ENCODE results near the gene AGO3. TPM values are rescaled to one million over a fixed set of nuclear protein-coding genes. Genes with fewer than 3 reads are reported as not detected.

Gene AGO3
- total and polyA plus RNA-seq, 3 experiments from 2014 or later, result 12.8 to 31.3 (median 30.0) TPM

GRCh38 chr1:36094621-36095061, 163.7 kb downstream of the AGO3 start:
- no peaks in the 10 kb centered on the region for H3K27me3 Mint-ChIP-seq
- POLR2A ChIA-PET, result no interaction called here

GRCh38 chr1:36095760-36096405, 165.0 kb downstream of the AGO3 start:
- DNase-seq, result no peak
- Histone ChIP-seq H3K27me3 (ENCODE audit: insufficient read depth, low read length, poor library complexity, severe bottlenecking) (no peaks in the 10 kb centered on the region), H3K4me1 (ENCODE audit: insufficient read depth, low read length) (no peaks in the 10 kb centered on the region), H3K4me3 (ENCODE audit: low read length) (no peak overlapping the region), H3K27ac (ENCODE audit: low read depth, low read length) (no peak overlapping the region), H3K36me3 (ENCODE audit: insufficient read depth, low read length) (peaks cover 50% of the 10 kb centered on the region), H3K9me3 (ENCODE audit: low read length) (no peaks in the 10 kb centered on the region)
- ChIA-PET CTCF (interaction anchor here (0.7 to 9.0 kb wide), 4 partner anchors 39 to 92 kb away, joined by 3 to 76 read pairs (median 11); partner anchors contain the start of gene TRAPPC3), POLR2A (interaction anchor here (0.7 kb wide), 1 partner anchor 84 kb away, joined by 3 read pairs; no protein-coding TSS in a partner anchor)
- Mint-ChIP-seq H3K4me1 (peaks cover 0 to 23% (median 7%) of the 10 kb centered on the region in 3 donors), H3K36me3 (peaks cover 0 to 55% (median 2%) of the 10 kb centered on the region in 3 donors), H3K9me3 (no peaks in the 10 kb centered on the region), H3K27ac (peak overlapping the region in 2 of 8 donors; percentile 45 to 77), H3K4me3 (no peak overlapping the region), H3K27me3 (no peaks in the 10 kb centered on the region)

More at GRCh38 chr1:36094621-36095061, 163.7 kb downstream of the AGO3 start:
- Mint-ChIP-seq H3K27ac (peak overlapping the region in 1 of 8 donors; percentile 76), H3K36me3 (peaks cover 0 to 59% (median 2%) of the 10 kb centered on the region in 3 donors), H3K4me1 (peaks cover 6 to 24% (median 9%) of the 10 kb centered on the region in 3 donors), H3K9me3 (no peaks in the 10 kb centered on the region), H3K4me3 (no peak overlapping the region)
- Histone ChIP-seq H3K4me3 (ENCODE audit: low read length) (no peak overlapping the region), H3K27me3 (ENCODE audit: insufficient read depth, low read length, poor library complexity, severe bottlenecking) (no peaks in the 10 kb centered on the region), H3K36me3 (ENCODE audit: insufficient read depth, low read length) (peaks cover 50% of the 10 kb centered on the region), H3K4me1 (ENCODE audit: insufficient read depth, low read length) (peaks cover 7% of the 10 kb centered on the region), H3K9me3 (ENCODE audit: low read length) (no peaks in the 10 kb centered on the region), H3K27ac (ENCODE audit: low read depth, low read length) (no peak overlapping the region)
- DNase-seq, result no peak
- CTCF ChIA-PET, result interaction anchor here (0.8 to 9.0 kb wide), 5 partner anchors 40 to 191 kb away, joined by 3 to 76 read pairs (median 6); partner anchors contain the start of genes THRAP3 and TRAPPC3

- POLR2A ChIA-PET, result no interaction called here
- Mint-ChIP-seq H3K36me3 (peaks cover 0 to 47% (median 2%) of the 10 kb centered on the region in 3 donors), H3K9me3 (no peaks in the 10 kb centered on the region)
Observed at GRCh38 chr1:36096500-36097432, 165.9 kb downstream of the AGO3 start.

GRCh38 chr1:36097693-36098585, 167.0 kb downstream of the AGO3 start:
- peaks cover 0 to 36% (median 2%) of the 10 kb centered on the region in 3 donors for H3K36me3 Mint-ChIP-seq
- H3K9me3 Mint-ChIP-seq, result no peaks in the 10 kb centered on the region
- H3K4me3 ChIP-seq (ENCODE audit: low read length), result no peak overlapping the region
- no peaks in the 10 kb centered on the region for H3K27me3 ChIP-seq (ENCODE audit: insufficient read depth, low read length, poor library complexity, severe bottlenecking)
- peaks cover 0 to 7% (median 4%) of the 10 kb centered on the region in 3 donors for H3K4me1 Mint-ChIP-seq
- peaks cover 29% of the 10 kb centered on the region for H3K36me3 ChIP-seq (ENCODE audit: insufficient read depth, low read length)
- CTCF ChIA-PET, result interaction anchor here (1.2 to 9.0 kb wide), 4 partner anchors 34 to 90 kb away, joined by 3 to 76 read pairs (median 11); partner anchors contain the start of gene TRAPPC3
- no peak overlapping the region for H3K27ac ChIP-seq (ENCODE audit: low read depth, low read length)
- no peaks in the 10 kb centered on the region for H3K27me3 Mint-ChIP-seq
- no peaks in the 10 kb centered on the region for H3K9me3 ChIP-seq (ENCODE audit: low read length)
- no peak for DNase-seq
- H3K27ac Mint-ChIP-seq, result no peak overlapping the region
- no peak overlapping the region for H3K4me3 Mint-ChIP-seq
- POLR2A ChIA-PET, result no interaction called here
- H3K4me1 ChIP-seq (ENCODE audit: insufficient read depth, low read length), result no peaks in the 10 kb centered on the region

More at GRCh38 chr1:36096500-36097432, 165.9 kb downstream of the AGO3 start:
- Histone ChIP-seq H3K4me1 (ENCODE audit: insufficient read depth, low read length) (no peaks in the 10 kb centered on the region), H3K27me3 (ENCODE audit: insufficient read depth, low read length, poor library complexity, severe bottlenecking) (no peaks in the 10 kb centered on the region), H3K9me3 (ENCODE audit: low read length) (no peaks in the 10 kb centered on the region), H3K27ac (ENCODE audit: low read depth, low read length) (no peak overlapping the region), H3K36me3 (ENCODE audit: insufficient read depth, low read length) (peaks cover 41% of the 10 kb centered on the region), H3K4me3 (ENCODE audit: low read length) (no peak overlapping the region)
- H3K4me3 Mint-ChIP-seq, result no peak overlapping the region
- peak overlapping the region in 2 of 8 donors; percentile 71 to 85 for H3K27ac Mint-ChIP-seq
- H3K4me1 Mint-ChIP-seq, result peaks cover 0 to 14% (median 4%) of the 10 kb centered on the region in 3 donors
- DNase-seq, result no peak
- no peaks in the 10 kb centered on the region for H3K27me3 Mint-ChIP-seq
- CTCF ChIA-PET, result interaction anchor here (0.7 to 9.0 kb wide), 5 partner anchors 35 to 91 kb away, joined by 3 to 76 read pairs (median 7); partner anchors contain the start of gene TRAPPC3

- CTCF ChIA-PET, result interaction anchor here (1.8 to 9.0 kb wide), 3 partner anchors 36 to 187 kb away, joined by 8 to 76 read pairs (median 13); partner anchors contain the start of gene TRAPPC3
- no peaks in the 10 kb centered on the region for H3K4me1 ChIP-seq (ENCODE audit: insufficient read depth, low read length)
- no peak overlapping the region for H3K4me3 Mint-ChIP-seq
- no peaks in the 10 kb centered on the region for H3K27me3 Mint-ChIP-seq
- H3K4me1 Mint-ChIP-seq, result peaks cover 0 to 7% (median 4%) of the 10 kb centered on the region in 3 donors
- peaks cover 21% of the 10 kb centered on the region for H3K36me3 ChIP-seq (ENCODE audit: insufficient read depth, low read length)
- H3K9me3 Mint-ChIP-seq, result no peaks in the 10 kb centered on the region
- no peak overlapping the region for H3K27ac ChIP-seq (ENCODE audit: low read depth, low read length)
- peaks cover 0 to 27% (median 1%) of the 10 kb centered on the region in 3 donors for H3K36me3 Mint-ChIP-seq
- peak overlapping the region in 1 of 8 donors; percentile 14 for H3K27ac Mint-ChIP-seq
- POLR2A ChIA-PET, result no interaction called here
- no peak for DNase-seq
- no peak overlapping the region for H3K4me3 ChIP-seq (ENCODE audit: low read length)
- no peaks in the 10 kb centered on the region for H3K27me3 ChIP-seq (ENCODE audit: insufficient read depth, low read length, poor library complexity, severe bottlenecking)
- H3K9me3 ChIP-seq (ENCODE audit: low read length), result no peaks in the 10 kb centered on the region
Observed at GRCh38 chr1:36098650-36099365, 167.9 kb downstream of the AGO3 start.

GRCh38 chr1:36099681-36100341, 168.9 kb downstream of the AGO3 start:
- peak overlapping the region in 3 of 8 donors; percentile 29 to 90 (median 71) for H3K27ac Mint-ChIP-seq
- peak; percentile 58 to 83 (median 72) for DNase-seq
- no peaks in the 10 kb centered on the region for H3K27me3 Mint-ChIP-seq
- POLR2A ChIA-PET, result no interaction called here
- Histone ChIP-seq H3K27ac (ENCODE audit: low read depth, low read length) (no peak overlapping the region), H3K9me3 (ENCODE audit: low read length) (no peaks in the 10 kb centered on the region), H3K27me3 (ENCODE audit: insufficient read depth, low read length, poor library complexity, severe bottlenecking) (no peaks in the 10 kb centered on the region), H3K36me3 (ENCODE audit: insufficient read depth, low read length) (peaks cover 11% of the 10 kb centered on the region), H3K4me3 (ENCODE audit: low read length) (no peak overlapping the region), H3K4me1 (ENCODE audit: insufficient read depth, low read length) (no peaks in the 10 kb centered on the region)
- H3K9me3 Mint-ChIP-seq, result no peaks in the 10 kb centered on the region
- H3K4me1 Mint-ChIP-seq, result peaks cover 0 to 7% (median 4%) of the 10 kb centered on the region in 3 donors
- CTCF ChIA-PET, result interaction anchor here (0.8 to 9.0 kb wide), 11 partner anchors 11 to 268 kb away, joined by 3 to 76 read pairs (median 4); partner anchors contain the start of gene TRAPPC3
- peak overlapping the region in 2 of 7 donors; percentile 39 to 54 for H3K4me3 Mint-ChIP-seq
- H3K36me3 Mint-ChIP-seq, result peaks cover 0 to 18% (median 0%) of the 10 kb centered on the region in 3 donors

Data from CD8-positive, alpha-beta memory T cell (primary cell).